MM.1S (cell line): ENCODE measurements around the gene PPP2R2C.

ENCODE experiments used
- EZH2 ChIP-seq: fragments of 300-600 bp; sonication (generic); optimal IDR thresholded peaks from 2 replicates; pipeline ENCODE3; 2017; ENCODE audit warnings: low read depth, mild to moderate bottlenecking, antibody characterized with exemption, low read length, mixed read lengths
- EZH2phosphoT487 ChIP-seq: fragments of 300-600 bp; sonication (generic); IDR thresholded peaks from 2 replicates; pipeline ENCODE4 v1.6.1; 2018; ENCODE audit warnings: antibody characterized with exemption, low read length
- TF ChIP-seq, protein P1 (sequence below): fragments of 300-600 bp; sonication (generic); IDR thresholded peaks from 2 replicates; pipeline ENCODE4 v1.5.1; 2016; ENCODE audit warnings: antibody characterized with exemption, low read length, mixed read lengths

DNA sequence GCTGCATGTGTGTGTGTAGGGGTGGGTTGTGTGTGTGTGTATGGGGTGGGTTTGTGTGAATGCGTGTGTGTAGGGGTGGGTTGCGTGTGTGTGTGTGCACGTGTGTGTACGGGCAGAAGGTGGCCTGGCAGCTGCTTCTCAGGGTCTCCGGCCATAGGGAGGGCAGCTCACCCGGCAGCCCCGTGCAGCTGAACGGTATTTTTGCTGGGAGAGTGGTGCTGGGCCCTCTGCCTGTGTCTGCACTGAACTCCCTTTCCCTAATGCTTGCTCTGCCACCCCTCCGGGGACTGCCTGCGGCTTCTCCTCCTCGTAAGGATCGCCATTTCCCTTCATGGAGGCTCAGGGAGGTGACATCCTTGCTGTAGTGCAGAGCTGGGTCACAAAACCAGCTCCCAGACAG, 172.5 kb downstream of the PPP2R2C start:
- TF ChIP-seq, protein P1, sequence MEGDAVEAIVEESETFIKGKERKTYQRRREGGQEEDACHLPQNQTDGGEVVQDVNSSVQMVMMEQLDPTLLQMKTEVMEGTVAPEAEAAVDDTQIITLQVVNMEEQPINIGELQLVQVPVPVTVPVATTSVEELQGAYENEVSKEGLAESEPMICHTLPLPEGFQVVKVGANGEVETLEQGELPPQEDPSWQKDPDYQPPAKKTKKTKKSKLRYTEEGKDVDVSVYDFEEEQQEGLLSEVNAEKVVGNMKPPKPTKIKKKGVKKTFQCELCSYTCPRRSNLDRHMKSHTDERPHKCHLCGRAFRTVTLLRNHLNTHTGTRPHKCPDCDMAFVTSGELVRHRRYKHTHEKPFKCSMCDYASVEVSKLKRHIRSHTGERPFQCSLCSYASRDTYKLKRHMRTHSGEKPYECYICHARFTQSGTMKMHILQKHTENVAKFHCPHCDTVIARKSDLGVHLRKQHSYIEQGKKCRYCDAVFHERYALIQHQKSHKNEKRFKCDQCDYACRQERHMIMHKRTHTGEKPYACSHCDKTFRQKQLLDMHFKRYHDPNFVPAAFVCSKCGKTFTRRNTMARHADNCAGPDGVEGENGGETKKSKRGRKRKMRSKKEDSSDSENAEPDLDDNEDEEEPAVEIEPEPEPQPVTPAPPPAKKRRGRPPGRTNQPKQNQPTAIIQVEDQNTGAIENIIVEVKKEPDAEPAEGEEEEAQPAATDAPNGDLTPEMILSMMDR, result no peak
- TF ChIP-seq EZH2phosphoT487, result no peak
- TF ChIP-seq EZH2, result no peak
